NCI-H82 treated with DMSO at 0.1 percent for 48 hours (cell line): Measurements from ENCODE around the gene DHX8.
"Not testable (repeated sequence)": the region's sequence is repeated elsewhere in the genome, so short reads cannot be mapped to it uniquely, and the experiment has no call there.

ENCODE experiments used
- DNase-seq: peaks from one replicate; lab custom pipeline; 2025; ENCODE audit not compliant: unreplicated experiment; lab: John Stamatoyannopoulos, UW

The DHX8 gene

GRCh38 chr17:43483674-43484551 is at the start of gene DHX8:
DHX8 (plus strand) TSS chr17:43483975; CDS start chr17:43484038, 63 bp downstream.
- DNase-seq, result peak; percentile 100

DNA sequence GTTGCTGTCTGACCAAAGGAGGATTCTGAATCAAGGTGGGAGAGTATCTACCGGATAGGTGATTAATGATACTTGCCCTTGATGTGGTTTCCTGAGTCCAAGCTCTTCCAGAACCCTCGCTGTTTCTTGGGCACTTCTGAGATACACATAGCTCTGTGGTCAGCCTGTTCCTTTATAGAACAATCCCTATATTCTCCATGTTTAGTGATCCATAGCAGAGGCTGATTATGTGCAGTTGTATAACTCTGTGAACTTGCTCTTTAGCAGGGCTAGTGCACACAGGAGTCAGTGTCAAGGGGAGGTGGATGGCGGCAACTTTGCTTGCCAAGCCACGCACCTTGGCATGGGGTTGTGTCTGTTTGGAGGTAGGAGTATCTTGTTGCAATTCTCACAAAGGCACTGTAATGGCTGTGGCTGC is 48.9 kb upstream of the DHX8 start:
- no peak for DNase-seq

- no peak for DNase-seq
These were observed 46.0 kb upstream of the DHX8 start for GRCh38 chr17:43437756-43438155.

DNA sequence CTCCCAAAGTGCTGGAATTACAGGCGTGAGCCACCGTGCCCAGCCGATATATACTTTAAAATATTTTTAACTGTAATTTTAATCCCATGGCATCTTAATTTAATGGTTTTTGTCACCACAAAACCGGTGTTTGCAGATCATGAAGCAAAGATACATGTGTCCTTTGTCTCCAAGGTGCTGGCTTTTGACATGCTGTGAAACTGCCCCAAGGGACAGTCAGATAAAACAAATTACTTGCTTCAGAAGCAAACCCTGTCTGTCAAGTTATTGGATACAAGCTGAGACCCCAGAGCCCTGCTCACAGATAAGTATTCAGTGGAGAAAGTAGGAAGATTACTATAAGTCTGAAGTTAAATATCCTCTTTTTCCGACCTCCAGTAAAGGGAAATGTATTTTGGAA is 45.1 kb upstream of the DHX8 start:
- DNase-seq, result peak; percentile 61

DNA sequence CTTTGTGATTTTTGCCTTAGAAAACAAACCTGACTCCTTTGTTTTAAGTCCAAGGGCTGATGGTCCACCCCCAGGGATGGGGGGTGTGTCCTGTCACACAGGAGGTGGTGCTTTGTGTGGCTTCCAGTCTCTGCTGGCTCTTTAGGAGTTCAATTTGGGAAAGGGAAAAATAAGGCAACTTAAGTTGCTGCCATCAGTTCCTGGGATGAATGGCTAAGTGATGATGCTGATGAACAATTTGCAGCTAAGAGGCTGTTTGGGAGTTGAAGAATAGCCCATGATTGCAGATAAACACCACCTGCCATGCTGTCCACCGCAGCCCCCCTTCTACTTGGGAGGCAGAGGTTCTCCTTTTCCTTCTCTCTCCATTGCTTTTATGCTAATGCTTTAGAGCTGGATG is 44.7 kb upstream of the DHX8 start:
- DNase-seq, result peak; percentile 68

GRCh38 chr17:43442711-43443110 is 41.1 kb upstream of the DHX8 start:
- DNase-seq, result no peak

DNA sequence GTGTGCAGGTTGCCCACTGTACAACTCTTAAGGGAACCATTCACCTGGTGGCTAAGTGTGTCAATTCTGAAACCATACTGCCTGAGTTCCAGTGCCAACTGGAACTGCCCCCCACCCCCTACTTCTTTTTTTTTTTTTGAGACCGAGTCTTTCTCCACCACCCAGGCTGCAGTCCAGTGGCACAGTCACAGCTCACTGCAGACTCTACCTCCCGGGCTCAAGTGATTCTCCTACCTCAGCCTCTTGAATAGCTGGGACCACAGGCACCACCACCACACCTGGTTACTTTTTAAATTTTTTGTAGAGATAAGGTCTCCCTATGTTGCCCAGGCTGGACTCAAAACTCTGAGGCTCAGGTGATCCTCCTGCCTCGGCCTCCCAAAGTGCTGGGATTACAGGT is 40.4 kb upstream of the DHX8 start:
- DNase-seq, result no peak

GRCh38 chr17:43444223-43445008 is 39.4 kb upstream of the DHX8 start:
- no peak for DNase-seq

- DNase-seq, result no peak
These were observed 38.7 kb upstream of the DHX8 start for GRCh38 chr17:43445009-43445589.

DNA sequence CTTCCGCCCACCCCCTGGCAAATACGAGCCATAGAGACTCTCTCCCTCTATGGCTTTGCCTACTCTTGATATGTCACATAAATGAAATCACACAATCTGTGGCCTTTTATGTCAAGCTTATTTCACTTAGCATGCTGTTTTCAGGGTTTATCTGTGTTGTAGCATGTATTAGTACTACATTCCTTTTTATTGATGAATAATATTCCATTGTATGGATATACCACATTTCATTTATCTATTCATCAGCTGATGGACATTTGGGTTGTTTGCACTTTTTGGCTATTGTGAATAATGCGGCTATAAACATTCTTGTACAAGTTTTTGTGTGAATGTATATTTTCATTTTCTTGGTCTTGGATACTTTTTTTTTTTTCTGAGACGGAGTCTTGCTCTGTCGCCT is 37.0 kb upstream of the DHX8 start:
- no peak for DNase-seq

DNA sequence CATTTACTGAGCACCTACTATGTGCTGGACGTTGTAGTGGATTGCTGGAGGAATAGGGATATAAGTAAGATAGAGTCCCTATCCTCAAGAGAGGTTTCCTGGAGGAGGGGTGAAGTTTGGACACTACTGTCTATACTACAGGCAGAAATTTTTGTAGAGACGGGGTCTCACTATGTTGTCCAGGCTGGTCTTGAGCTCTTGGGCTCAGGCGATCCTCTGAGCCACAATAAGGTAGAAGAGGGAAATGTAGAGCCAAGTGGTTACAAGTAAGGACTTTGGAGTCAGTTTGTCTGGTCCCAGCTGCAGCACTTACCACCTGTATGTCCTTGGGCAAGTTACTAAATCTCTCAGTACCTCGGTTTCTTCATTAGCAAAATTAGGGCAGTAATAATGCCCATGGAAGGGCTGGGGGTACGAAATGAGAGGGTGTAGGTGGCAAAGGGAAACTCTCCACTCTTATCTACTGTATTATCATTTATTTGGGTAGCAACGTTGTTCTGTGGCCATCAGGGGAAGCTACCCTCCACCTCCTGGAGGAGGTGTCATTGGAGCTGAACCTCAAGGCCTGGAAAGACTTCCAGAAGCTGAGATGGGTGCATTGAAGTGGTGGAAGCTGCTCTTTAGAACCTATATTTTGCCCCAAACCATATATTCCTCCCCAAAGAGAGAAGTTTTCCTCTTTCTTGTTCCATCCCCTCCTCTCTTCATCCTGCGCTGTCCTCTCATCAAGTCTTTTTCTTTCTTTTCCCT is 34.9 kb upstream of the DHX8 start:
- no peak for DNase-seq

GRCh38 chr17:43449470-43450248 is 34.1 kb upstream of the DHX8 start:
- DNase-seq, result no peak

- not testable (repeated sequence) for DNase-seq
These were observed 33.0 kb upstream of the DHX8 start for GRCh38 chr17:43450791-43451190.

GRCh38 chr17:43451741-43452140 is 32.0 kb upstream of the DHX8 start:
- DNase-seq, result not testable (repeated sequence)

DNA sequence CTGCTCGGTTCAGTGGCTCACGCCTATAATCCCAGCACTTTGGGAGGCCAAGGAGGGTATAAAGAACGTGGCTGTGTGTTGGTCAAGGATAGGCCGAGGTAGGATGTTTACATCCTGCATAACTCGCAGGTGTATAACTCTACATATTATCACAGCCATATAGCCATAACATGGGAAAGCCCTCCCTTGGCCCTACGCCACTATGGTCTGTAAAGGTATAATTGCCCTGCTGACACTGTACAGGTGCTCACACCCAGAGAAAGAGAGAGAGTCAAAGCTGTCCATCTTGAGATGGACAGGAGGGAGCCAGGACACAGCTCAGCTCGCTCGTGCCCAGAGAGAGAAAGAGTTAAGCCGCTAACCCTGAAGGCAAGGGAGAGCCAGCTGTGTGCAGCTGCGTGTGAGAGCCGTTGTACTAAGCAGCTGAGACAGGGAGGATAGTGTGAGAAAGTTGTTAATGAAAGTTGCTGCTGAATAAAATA is 30.4 kb upstream of the DHX8 start:
- DNase-seq, result no peak

DNA sequence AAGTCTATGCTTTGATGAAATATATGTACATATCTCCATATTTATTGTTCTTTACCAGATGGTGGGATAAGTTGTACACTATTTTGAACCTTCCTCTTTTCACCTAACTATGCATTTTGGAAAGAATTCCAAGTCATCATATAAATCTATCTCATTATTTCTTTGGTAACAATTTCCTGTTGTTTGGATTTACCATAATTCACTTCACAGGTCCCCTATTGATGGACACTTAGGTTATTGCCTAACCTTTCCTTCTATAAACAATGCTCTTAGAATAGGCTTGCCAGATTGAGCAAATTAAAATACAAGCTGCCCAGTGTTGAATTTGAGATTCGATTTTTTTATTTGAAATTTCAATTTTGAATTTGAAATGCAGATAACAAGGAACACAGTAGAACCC is 28.9 kb upstream of the DHX8 start:
- DNase-seq, result no peak

- DNase-seq, result no peak
These were observed 27.7 kb upstream of the DHX8 start for GRCh38 chr17:43456029-43456428.

DNA sequence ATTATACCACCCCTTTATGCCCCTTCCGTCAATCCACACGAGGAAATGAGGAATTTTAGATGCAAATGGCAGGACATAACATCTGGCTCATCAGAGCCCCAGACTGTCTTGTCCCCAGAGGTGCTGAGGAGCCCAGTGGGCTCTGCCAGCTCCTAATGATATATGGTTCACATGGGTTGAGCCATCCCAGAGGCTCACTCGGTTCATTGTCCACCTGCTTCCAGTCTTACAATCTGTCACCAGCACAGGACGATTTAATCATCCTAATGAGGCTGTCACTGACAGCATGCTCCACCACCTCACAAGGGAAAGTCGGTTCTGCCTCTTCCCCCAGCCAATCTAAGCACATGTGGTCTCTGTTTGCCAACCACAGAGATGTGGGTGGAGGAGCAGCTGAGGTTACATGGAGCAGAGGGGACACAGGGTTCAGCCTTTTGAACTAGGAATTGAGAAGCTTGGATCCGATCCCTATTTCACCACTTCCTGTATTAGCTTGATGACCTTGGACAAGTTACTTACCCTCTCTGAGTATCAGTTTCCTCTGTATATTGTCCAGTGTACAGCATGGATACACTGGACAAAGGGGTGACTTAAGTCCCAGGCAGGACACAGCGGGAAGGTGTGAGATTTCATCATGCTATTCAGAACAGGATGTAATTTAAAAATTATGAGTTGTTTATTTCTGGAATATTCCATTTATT is 27.0 kb upstream of the DHX8 start:
- DNase-seq, result peak; percentile 83

- DNase-seq, result no peak
These were observed 26.4 kb upstream of the DHX8 start for GRCh38 chr17:43457362-43457692.

DNA sequence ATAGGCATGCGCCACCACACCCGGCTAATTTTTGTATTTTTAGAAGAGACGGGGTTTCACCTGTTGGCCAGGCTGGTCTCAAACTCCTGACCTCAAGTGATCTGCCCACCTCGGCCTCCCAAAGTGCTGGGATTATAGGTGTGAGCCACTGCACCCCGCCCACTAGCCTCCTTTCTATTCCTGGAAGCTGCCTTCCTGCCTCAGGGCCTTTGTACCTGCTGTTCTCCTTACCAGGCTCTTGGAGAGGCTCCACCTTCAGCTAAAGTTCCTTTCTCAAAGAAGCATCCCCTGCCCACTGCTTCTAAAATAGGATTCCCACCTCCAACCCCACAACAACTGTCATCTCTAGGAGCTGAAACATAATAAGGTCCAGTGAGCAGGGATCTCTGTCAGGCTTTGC is 23.9 kb upstream of the DHX8 start:
- not testable (repeated sequence) for DNase-seq
